ENCODE results near the gene ST8SIA6.

- TF ChIP-seq, protein P1, sequence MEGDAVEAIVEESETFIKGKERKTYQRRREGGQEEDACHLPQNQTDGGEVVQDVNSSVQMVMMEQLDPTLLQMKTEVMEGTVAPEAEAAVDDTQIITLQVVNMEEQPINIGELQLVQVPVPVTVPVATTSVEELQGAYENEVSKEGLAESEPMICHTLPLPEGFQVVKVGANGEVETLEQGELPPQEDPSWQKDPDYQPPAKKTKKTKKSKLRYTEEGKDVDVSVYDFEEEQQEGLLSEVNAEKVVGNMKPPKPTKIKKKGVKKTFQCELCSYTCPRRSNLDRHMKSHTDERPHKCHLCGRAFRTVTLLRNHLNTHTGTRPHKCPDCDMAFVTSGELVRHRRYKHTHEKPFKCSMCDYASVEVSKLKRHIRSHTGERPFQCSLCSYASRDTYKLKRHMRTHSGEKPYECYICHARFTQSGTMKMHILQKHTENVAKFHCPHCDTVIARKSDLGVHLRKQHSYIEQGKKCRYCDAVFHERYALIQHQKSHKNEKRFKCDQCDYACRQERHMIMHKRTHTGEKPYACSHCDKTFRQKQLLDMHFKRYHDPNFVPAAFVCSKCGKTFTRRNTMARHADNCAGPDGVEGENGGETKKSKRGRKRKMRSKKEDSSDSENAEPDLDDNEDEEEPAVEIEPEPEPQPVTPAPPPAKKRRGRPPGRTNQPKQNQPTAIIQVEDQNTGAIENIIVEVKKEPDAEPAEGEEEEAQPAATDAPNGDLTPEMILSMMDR (IDR thresholded peaks at IDR 0.05) = no peak
- no peak for TF ChIP-seq POLR2A (IDR thresholded peaks at IDR 0.05)
Measured at GRCh38 chr10:17403161-17403560, 51.2 kb downstream of the ST8SIA6 start.
